Neural progenitor cell (in vitro differentiated cells): ENCODE results near the gene TSHZ1. TPM values are rescaled to one million over a fixed set of nuclear protein-coding genes. Genes with fewer than 3 reads are reported as not detected.

Experiments used
- DNase-seq: peaks from one replicate; pipeline ENCODE4 v3.0.0-alpha.2; 2016; ENCODE audit warnings: low spot score
- H2AFZ ChIP-seq: fragments of 200-600 bp; sonication (generic); replicated peaks from 2 replicates; pipeline ENCODE4 v1.6.1; 2016; ENCODE audit warnings: antibody characterized with exemption
- H3F3A ChIP-seq: fragments of 200-600 bp; sonication (generic); 2 replicates; pipeline ENCODE4 v1.6.1; 2016; ENCODE audit warnings: antibody characterized with exemption, low read depth
- H3K27ac ChIP-seq: fragments of 200-600 bp; sonication (generic); 2 replicates; pipeline ENCODE4 v1.5.1; 2016; ENCODE audit warnings: mild to moderate bottlenecking
- H3K27me3 ChIP-seq: fragments of 200-600 bp; sonication (generic); 2 replicates; pipeline ENCODE4 v1.6.1; 2016; ENCODE audit warnings: mild to moderate bottlenecking, moderate library complexity
- H3K36me3 ChIP-seq: fragments of 200-600 bp; sonication (generic); 2 replicates; pipeline ENCODE4 v1.5.1; 2016
- H3K4me1 ChIP-seq: fragments of 200-600 bp; sonication (generic); 2 replicates; pipeline ENCODE4 v1.6.1; 2016; ENCODE audit warnings: mixed run types
- H3K4me2 ChIP-seq: fragments of 200-600 bp; sonication (generic); 2 replicates; pipeline ENCODE4 v1.6.1; 2016
- H3K4me3 ChIP-seq: fragments of 200-600 bp; sonication (generic); 2 replicates; pipeline ENCODE4 v1.5.1; 2016
- H3K79me2 ChIP-seq: fragments of 200-600 bp; sonication (generic); 2 replicates; pipeline ENCODE4 v1.6.1; 2016; ENCODE audit warnings: low read depth
- H3K9ac ChIP-seq: fragments of 200-600 bp; sonication (generic); 2 replicates; pipeline ENCODE4 v1.6.1; 2016
- H3K9me3 ChIP-seq: fragments of 200-600 bp; sonication (generic); 2 replicates; pipeline ENCODE4 v1.5.1; 2016; ENCODE audit warnings: low read depth
- H4K20me1 ChIP-seq: fragments of 200-600 bp; sonication (generic); 2 replicates; pipeline ENCODE4 v1.6.1; 2016; ENCODE audit warnings: low read depth
- H3K27ac Mint-ChIP-seq: 3 replicates; pipeline ENCODE4 v1.8.0; 2021; ENCODE audit warnings: mixed read lengths
- H3K27me3 Mint-ChIP-seq: 2 replicates; pipeline ENCODE4 v1.8.0; 2022; ENCODE audit warnings: low read depth, mild to moderate bottlenecking, inconsistent platforms, moderate library complexity, mixed read lengths; ENCODE audit not compliant: insufficient read depth
- H3K36me3 Mint-ChIP-seq: 3 replicates; pipeline ENCODE4 v1.8.0; 2021; ENCODE audit warnings: mixed read lengths
- H3K4me1 Mint-ChIP-seq: 3 replicates; pipeline ENCODE4 v1.8.0; 2021; ENCODE audit warnings: mixed read lengths
- H3K4me3 Mint-ChIP-seq: 3 replicates; pipeline ENCODE4 v1.8.0; 2021; ENCODE audit warnings: mild to moderate bottlenecking, moderate library complexity, mixed read lengths
- H3K9me3 Mint-ChIP-seq: 3 replicates; pipeline ENCODE4 v1.8.0; 2020; ENCODE audit warnings: mixed read lengths
- CTCF ChIP-seq: fragments of 200-600 bp; sonication (generic); IDR thresholded peaks from 2 replicates; pipeline ENCODE4 v1.5.1; 2017; ENCODE audit warnings: antibody characterized with exemption, mild to moderate bottlenecking
- EZH2 ChIP-seq: fragments of 200-600 bp; sonication (generic); IDR thresholded peaks from 2 replicates; pipeline ENCODE4 v1.6.1; 2017; ENCODE audit warnings: antibody characterized with exemption, mild to moderate bottlenecking, moderate library complexity
- EZH2phosphoT487 ChIP-seq: fragments of 200-600 bp; sonication (generic); IDR thresholded peaks from 2 replicates; pipeline ENCODE4 v1.6.1; 2017; ENCODE audit warnings: antibody characterized with exemption
- total RNA-seq: library from RNA; depleted of rRNA; stranded (reverse); fragments of >200 nt; gene quantifications from 2 replicates; pipeline ENCODE4 v1.2.3, GENCODE V29; 2015; ENCODE audit warnings: low replicate concordance

The TSHZ1 gene
- total RNA-seq, 1 donor from 2014 or later, result 0.06 TPM

GRCh38 chr18:75293591-75293990, 83.0 kb downstream of the TSHZ1 start:
- no peaks in the 10 kb centered on the region for H3K9me3 Mint-ChIP-seq
- H3K4me2 ChIP-seq, result no peak overlapping the region
- H3F3A ChIP-seq, result no peaks in the 10 kb centered on the region
- peaks cover 11% of the 10 kb centered on the region for H3K4me1 Mint-ChIP-seq
- H3K27ac ChIP-seq, result no peak overlapping the region
- TF ChIP-seq EZH2 (no peak), CTCF (no peak), EZH2phosphoT487 (no peak)
- H3K9me3 ChIP-seq, result no peaks in the 10 kb centered on the region
- H2AFZ ChIP-seq, result no peak overlapping the region
- H3K4me3 Mint-ChIP-seq, result no peak overlapping the region
- H4K20me1 ChIP-seq, result no peaks in the 10 kb centered on the region
- no peaks in the 10 kb centered on the region for H3K79me2 ChIP-seq
- peaks cover 6% of the 10 kb centered on the region for H3K27me3 Mint-ChIP-seq
- no peak overlapping the region for H3K4me3 ChIP-seq
- no peaks in the 10 kb centered on the region for H3K4me1 ChIP-seq
- H3K36me3 ChIP-seq, result no peaks in the 10 kb centered on the region
- H3K9ac ChIP-seq, result no peak overlapping the region
- DNase-seq, result no peak
- no peak overlapping the region for H3K27ac Mint-ChIP-seq
- no peaks in the 10 kb centered on the region for H3K27me3 ChIP-seq
- H3K36me3 Mint-ChIP-seq, result peaks cover 2% of the 10 kb centered on the region

GRCh38 chr18:75297731-75298130, 87.1 kb downstream of the TSHZ1 start:
- H3K27ac Mint-ChIP-seq, result no peak overlapping the region
- no peak overlapping the region for H3K4me2 ChIP-seq
- H3K9me3 Mint-ChIP-seq, result no peaks in the 10 kb centered on the region
- H3K4me1 ChIP-seq, result no peaks in the 10 kb centered on the region
- peaks cover 7% of the 10 kb centered on the region for H3K27me3 Mint-ChIP-seq
- DNase-seq, result no peak
- H3F3A ChIP-seq, result no peaks in the 10 kb centered on the region
- no peaks in the 10 kb centered on the region for H3K36me3 Mint-ChIP-seq
- no peaks in the 10 kb centered on the region for H3K27me3 ChIP-seq
- no peaks in the 10 kb centered on the region for H4K20me1 ChIP-seq
- H2AFZ ChIP-seq, result no peak overlapping the region
- H3K4me3 ChIP-seq, result no peak overlapping the region
- no peak overlapping the region for H3K27ac ChIP-seq
- H3K36me3 ChIP-seq, result no peaks in the 10 kb centered on the region
- peaks cover 2% of the 10 kb centered on the region for H3K4me1 Mint-ChIP-seq
- no peak overlapping the region for H3K9ac ChIP-seq
- TF ChIP-seq EZH2phosphoT487, result no peak
- H3K79me2 ChIP-seq, result no peaks in the 10 kb centered on the region
- H3K4me3 Mint-ChIP-seq, result no peak overlapping the region
- H3K9me3 ChIP-seq, result no peaks in the 10 kb centered on the region

- H3K27ac Mint-ChIP-seq, result no peak overlapping the region
- no peak overlapping the region for H3K4me3 ChIP-seq
- TF ChIP-seq EZH2 (no peak), CTCF (no peak), EZH2phosphoT487 (no peak)
- no peaks in the 10 kb centered on the region for H3K9me3 ChIP-seq
- no peaks in the 10 kb centered on the region for H3K4me1 Mint-ChIP-seq
- H3K27me3 Mint-ChIP-seq, result peaks cover 8% of the 10 kb centered on the region
- H3K27me3 ChIP-seq, result no peaks in the 10 kb centered on the region
- H3K27ac ChIP-seq, result no peak overlapping the region
- no peaks in the 10 kb centered on the region for H3F3A ChIP-seq
- no peaks in the 10 kb centered on the region for H3K36me3 ChIP-seq
- no peak overlapping the region for H3K4me2 ChIP-seq
- no peaks in the 10 kb centered on the region for H3K4me1 ChIP-seq
- H3K79me2 ChIP-seq, result no peaks in the 10 kb centered on the region
- H3K4me3 Mint-ChIP-seq, result no peak overlapping the region
- no peaks in the 10 kb centered on the region for H3K36me3 Mint-ChIP-seq
- DNase-seq, result no peak
- H4K20me1 ChIP-seq, result no peaks in the 10 kb centered on the region
- H3K9ac ChIP-seq, result no peak overlapping the region
- H2AFZ ChIP-seq, result no peak overlapping the region
- H3K9me3 Mint-ChIP-seq, result peaks cover 15% of the 10 kb centered on the region
Measured at GRCh38 chr18:75304678-75305557, 94.3 kb downstream of the TSHZ1 start.

- Histone ChIP-seq H2AFZ (no peak overlapping the region), H3K36me3 (no peaks in the 10 kb centered on the region), H4K20me1 (no peaks in the 10 kb centered on the region), H3K4me2 (no peak overlapping the region), H3K27ac (no peak overlapping the region), H3K79me2 (no peaks in the 10 kb centered on the region), H3F3A (no peaks in the 10 kb centered on the region), H3K9me3 (no peaks in the 10 kb centered on the region), H3K27me3 (no peaks in the 10 kb centered on the region), H3K4me1 (no peaks in the 10 kb centered on the region), H3K4me3 (no peak overlapping the region), H3K9ac (no peak overlapping the region)
- H3K36me3 Mint-ChIP-seq, result no peaks in the 10 kb centered on the region
- DNase-seq, result no peak
- H3K9me3 Mint-ChIP-seq, result peaks cover 24% of the 10 kb centered on the region
- no peak overlapping the region for H3K4me3 Mint-ChIP-seq
- no peak overlapping the region for H3K27ac Mint-ChIP-seq
- no peaks in the 10 kb centered on the region for H3K4me1 Mint-ChIP-seq
- H3K27me3 Mint-ChIP-seq, result peaks cover 9% of the 10 kb centered on the region
- no peak for TF ChIP-seq EZH2
- no peak for TF ChIP-seq EZH2phosphoT487
- no peak for TF ChIP-seq CTCF
Measured at GRCh38 chr18:75305984-75306383, 95.4 kb downstream of the TSHZ1 start.
